GM12865 (cell line): ENCODE results near the gene SHISA7.

Experiments used
- DNase-seq: peaks from one replicate; pipeline ENCODE4 v3.0.0; 2010; ENCODE audit warnings: low read depth
- H3K4me3 ChIP-seq: 2 replicates; pipeline ENCODE4 v1.5.1; 2011; ENCODE audit warnings: mild to moderate bottlenecking, low read depth, low read length, control low read depth
- TF ChIP-seq, protein P1 (sequence below): IDR thresholded peaks from 2 replicates; pipeline ENCODE4 v1.5.1; 2011; ENCODE audit warnings: low read length, control low read depth, low read depth, inconsistent platforms; ENCODE audit not compliant: insufficient read depth; ENCODE audit errors: missing control alignments

The SHISA7 gene

DNA sequence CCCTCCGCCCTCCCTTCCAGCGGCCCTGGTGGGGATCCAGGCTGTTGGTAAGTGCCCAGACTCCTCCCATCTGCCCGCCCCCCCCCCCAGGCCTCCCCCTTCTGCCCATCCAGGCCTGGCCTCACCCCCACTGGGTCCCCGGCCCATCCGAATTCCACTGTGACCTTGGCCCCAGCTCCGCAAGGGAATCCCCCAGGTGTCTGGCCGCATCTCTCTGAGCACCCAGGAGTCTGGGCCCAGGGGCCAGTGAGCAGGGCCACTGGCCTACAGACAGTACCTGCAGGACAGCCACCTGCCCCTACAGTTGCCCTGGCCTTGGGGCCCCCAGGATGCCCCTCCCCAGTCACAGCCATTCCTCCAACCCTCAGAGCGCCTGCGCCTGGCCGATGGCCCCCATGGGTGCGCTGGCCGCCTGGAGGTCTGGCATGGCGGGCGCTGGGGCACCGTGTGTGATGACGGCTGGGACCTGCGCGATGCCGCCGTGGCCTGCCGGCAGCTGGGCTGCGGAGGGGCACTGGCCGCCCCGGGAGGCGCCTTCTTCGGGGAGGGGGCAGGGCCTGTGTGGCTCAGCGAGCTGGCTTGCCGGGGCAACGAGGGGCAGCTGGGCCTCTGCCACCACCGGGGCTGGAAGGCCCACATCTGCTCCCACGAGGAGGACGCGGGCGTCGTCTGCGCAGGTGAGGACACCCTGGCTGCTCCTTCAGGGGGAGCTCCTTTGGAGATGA, 46.0 kb upstream of the SHISA7 start:
- DNase-seq: no peak
- H3K4me3 ChIP-seq: no peak overlapping the region
- TF ChIP-seq, protein P1, sequence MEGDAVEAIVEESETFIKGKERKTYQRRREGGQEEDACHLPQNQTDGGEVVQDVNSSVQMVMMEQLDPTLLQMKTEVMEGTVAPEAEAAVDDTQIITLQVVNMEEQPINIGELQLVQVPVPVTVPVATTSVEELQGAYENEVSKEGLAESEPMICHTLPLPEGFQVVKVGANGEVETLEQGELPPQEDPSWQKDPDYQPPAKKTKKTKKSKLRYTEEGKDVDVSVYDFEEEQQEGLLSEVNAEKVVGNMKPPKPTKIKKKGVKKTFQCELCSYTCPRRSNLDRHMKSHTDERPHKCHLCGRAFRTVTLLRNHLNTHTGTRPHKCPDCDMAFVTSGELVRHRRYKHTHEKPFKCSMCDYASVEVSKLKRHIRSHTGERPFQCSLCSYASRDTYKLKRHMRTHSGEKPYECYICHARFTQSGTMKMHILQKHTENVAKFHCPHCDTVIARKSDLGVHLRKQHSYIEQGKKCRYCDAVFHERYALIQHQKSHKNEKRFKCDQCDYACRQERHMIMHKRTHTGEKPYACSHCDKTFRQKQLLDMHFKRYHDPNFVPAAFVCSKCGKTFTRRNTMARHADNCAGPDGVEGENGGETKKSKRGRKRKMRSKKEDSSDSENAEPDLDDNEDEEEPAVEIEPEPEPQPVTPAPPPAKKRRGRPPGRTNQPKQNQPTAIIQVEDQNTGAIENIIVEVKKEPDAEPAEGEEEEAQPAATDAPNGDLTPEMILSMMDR: no peak

DNA sequence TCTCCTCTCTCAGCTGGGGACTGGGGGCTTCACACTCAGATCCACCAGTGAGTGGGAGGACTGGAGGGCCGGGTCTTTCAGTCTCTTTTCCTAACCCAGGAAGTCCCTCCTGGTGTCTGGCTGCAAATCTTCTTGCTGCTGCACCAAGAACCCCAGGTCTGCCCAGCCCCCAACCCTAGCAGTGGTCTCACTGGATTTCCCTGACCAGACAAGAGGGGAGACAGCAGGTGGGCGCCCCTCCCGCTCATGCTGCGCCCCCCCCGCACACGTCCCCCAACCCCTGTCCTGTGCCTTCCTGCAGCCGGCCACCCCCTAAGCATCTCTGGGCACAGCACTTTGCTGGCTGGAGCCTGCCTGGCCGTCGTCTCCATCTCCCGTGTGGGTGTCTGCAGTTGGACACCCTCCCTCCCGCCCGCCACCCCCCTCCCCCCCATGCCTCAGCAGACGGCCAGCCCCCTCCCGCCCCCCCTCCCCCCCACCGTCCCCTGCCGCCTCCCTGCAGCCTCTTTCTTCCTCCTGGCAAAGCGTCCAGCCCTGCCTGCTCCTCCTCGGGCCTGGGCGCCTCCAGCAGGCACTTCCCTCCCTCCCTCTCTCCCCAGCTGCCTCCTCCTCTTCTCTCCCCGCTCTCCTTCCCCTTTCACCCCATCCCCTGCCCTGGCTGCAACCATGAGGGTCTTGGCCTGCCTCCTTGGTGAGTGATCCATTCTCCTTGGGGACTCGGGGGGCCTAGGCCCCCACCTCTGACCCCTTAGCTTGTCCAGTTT, 45.0 kb upstream of the SHISA7 start, which contains the start of gene SSC5D:
Gene SSC5D (plus strand): TSS at position 513 of the 764 bp plus-strand sequence. CDS start 154 bp downstream, at position 667.
- H3K4me3 ChIP-seq: no peak within 1 kb of the TSS
- no peak for DNase-seq
- TF ChIP-seq, protein P1: no peak

DNA sequence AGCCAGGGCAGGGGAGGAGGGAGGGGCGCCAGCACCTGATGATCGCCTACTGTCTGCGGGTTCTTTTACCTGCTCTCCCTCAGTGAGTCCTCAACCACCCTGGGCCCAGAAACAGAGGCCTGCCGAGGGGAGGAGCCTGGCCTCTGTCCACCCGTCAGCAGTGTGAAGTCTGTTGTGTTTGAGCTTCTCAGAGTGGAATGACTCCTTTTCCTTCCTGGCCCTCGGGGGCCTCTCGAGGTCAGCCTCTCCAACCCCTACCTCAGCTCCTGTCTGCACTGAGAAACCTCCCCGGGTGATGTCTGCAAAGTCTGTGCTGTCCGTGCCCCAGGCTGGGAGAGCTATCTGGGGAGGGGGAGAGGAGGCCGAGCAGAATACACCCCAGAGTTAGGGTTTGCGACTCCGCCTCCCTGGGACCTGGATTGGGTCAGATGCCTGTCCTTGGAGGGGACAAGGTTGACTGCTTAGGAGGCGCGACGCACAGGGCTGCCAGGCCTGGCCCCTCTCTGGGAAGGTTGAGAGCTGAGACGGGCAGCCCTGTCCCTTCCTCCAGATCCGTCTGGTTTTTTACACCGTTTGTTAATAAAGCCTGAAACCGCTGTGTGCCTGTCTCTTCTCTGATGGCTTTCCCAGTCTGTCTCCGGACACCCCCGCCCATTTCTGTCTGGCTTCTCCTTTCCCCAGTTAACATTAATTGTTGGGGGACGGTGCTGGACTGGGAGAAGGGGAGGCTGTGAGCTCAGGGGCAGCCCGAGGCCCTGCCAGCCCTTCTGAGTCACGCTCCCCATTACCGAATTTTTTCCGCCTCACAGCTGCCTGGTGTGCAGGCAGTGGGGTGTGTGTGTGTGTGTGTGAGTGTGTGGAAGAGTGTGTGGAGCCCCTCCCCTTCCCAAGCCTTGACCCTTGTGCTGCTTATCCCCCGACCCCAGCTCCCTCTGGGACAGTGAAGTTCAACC, 44.1 kb upstream of the SHISA7 start:
- TF ChIP-seq, protein P1: no peak
- DNase-seq: no peak
- H3K4me3 ChIP-seq: no peak overlapping the region

DNA sequence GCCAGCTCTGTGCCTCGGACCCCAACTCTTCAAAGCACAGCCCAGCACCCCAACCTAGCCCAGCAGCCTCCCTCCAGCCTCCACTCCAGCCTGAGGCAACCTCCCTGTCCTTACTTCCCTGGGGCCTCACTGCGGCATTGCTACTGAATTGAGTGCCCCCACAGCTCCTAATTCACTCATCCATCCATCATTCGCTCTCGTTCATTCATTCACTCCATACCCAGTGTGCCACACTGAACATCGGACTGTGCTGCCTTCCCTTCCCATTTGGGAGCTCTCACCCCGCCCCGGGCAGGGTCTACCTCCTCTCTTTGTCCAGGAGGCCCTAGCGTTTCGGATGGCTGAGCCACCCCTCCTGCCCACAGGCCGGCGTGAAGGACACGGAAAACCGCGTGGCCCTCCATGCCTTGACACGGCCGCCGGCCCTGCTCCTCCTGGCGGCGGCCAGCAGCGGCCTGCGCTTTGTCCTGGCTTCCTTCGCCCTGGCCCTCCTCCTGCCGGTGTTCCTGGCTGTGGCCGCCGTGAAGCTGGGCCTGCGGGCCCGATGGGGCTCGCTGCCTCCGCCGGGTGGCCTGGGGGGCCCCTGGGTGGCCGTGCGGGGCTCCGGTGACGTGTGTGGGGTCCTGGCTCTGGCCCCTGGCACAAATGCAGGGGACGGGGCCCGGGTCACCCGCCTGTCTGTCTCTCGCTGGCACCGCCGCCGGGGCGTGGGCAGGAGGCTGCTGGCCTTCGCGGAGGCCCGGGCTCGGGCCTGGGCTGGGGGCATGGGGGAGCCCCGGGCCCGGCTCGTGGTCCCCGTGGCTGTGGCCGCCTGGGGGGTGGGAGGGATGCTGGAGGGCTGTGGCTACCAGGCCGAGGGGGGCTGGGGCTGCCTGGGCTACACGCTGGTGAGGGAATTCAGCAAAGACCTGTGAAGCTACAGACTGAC, 43.2 kb upstream of the SHISA7 start:
- no peak overlapping the region for H3K4me3 ChIP-seq
- no peak for DNase-seq

DNA sequence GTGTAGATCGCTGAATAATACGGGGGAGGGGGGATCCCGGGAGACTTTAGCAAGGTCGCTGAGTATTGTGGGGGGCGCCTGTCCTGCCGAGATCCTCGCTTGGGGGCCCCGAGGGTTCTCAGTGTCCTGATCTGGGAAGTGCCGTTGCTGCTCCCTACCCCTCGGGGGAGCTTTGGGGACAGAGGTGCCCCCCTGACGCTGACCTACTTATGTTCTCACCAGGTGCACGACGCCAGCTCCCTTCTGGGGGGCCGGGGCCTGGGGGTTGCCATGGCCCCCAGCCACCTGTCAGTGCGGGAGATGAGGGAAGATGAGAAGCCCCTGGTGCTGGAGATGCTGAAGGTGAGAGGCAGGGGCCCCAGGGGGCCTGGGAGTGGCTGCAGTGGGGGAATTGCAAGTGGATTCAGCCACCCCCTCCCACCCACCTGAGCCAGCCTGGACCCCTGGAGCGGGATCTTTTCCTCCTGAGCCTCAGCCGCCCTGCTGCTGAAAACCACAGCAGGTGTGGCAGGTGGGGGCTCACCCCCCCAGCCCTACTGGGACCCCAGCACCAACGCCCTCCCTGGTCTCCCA, 42.4 kb upstream of the SHISA7 start:
- DNase-seq: peak; percentile 36
- peak overlapping the region; percentile 83 for H3K4me3 ChIP-seq
- TF ChIP-seq, protein P1: no peak

More for the DNA sequence above, 43.2 kb upstream of the SHISA7 start:
- TF ChIP-seq, protein P1: no peak
